ENCODE data around the gene RAB6C. TPM values are rescaled to one million over a fixed set of nuclear protein-coding genes. Genes with fewer than 3 reads are reported as not detected.
"Not testable (repeated sequence)": the region's sequence is repeated elsewhere in the genome, so short reads cannot be mapped to it uniquely, and the experiment has no call there.

The RAB6C gene
- total RNA-seq, 2 experiments from 2014 or later = 0.10 TPM; not detected in 1

DNA sequence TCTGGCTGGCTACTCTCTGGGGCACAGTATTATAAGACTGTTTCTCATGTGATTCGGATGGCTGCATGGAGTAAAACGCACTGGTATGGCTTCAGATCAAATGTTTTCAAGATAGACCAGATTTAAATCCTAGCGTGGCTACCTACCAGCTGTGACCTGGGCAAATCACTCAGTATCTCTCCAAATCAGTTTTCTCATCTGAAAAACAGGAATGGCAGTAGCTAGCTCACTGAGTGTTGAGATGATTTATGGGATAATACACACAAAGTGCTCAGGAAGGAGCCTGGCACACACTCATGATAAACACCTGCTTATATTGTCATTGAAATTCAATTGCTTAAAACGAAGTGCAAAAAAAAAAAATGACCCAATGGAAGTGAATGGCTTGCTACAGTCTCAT is 10.9 kb upstream of the RAB6C start:
- H3K27me3 Mint-ChIP-seq; H3K4me3 Mint-ChIP-seq; H3K4me1 Mint-ChIP-seq; H3K9me3 Mint-ChIP-seq; DNase-seq; H3K36me3 Mint-ChIP-seq (ENCODE audit: low read depth); H3K27ac Mint-ChIP-seq; CTCF ChIA-PET; POLR2A ChIA-PET: not testable (repeated sequence)

DNA sequence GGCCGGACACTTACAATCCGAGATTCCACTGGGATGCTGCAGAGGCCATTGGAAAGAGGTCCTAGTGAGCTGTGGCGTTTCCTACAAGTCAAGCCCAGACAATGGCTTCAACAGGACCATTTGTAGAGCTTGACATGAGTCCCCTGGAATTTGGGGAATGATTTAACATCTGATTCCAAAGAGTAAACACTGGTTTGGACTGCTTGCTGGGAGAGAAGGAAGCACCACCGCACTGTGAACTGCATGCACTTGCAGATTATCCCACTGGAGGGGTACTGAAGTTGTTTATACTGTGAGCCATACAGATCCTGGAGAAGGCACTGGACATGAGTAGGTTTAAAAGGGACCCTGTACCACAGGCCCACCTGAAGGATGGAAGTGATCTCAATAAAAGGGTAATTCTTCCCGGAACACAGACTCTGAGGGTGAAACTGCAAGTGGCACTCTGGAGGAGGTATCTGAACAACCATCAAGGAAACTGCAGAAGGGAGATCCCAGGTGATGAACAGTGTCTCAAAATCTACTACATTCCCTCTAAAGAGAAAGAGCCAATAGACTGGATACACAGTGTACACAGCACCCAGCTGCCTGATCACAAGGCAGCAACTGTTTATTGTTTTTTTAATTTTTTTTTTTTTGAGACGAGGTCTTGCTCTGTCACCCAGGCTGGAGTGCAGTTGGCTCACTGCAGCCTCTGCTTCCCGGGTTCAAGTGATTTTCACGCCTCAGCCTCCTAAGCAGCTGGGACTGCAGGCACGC is 4.3 kb upstream of the RAB6C start:
- ChIA-PET POLR2A (no interaction called here), CTCF (no interaction called here)
- H3K27ac Mint-ChIP-seq = no peak overlapping the region
- H3K4me3 Mint-ChIP-seq = no peak overlapping the region
- H3K9me3 Mint-ChIP-seq = peaks cover under 1% of the 10 kb centered on the region
- peaks cover 25% of the 10 kb centered on the region for H3K27me3 Mint-ChIP-seq
- peaks cover 4% of the 10 kb centered on the region for H3K4me1 Mint-ChIP-seq
- no peaks in the 10 kb centered on the region for H3K36me3 Mint-ChIP-seq (ENCODE audit: low read depth)
- DNase-seq = no peak

DNA sequence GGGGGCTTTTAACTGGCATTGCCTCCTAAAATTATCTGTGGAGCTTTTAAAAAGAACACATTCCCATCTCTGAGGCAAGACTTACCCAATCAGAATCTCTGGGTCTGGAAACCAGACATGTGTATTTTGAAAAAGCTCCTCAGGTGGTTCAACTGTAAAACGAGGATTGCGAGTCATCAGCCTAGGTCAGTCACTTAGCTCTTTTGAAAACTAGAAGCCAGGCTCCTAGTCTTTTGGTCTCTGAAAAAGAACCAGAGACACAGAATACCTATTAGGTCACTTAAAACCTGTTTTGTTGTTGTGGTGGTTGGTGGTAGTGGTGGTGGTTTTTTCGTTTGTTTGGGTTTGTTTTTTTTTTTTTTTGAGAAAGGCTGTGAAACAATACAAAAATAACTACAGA is 2.5 kb upstream of the RAB6C start:
- H3K36me3 Mint-ChIP-seq (ENCODE audit: low read depth); H3K9me3 Mint-ChIP-seq; H3K27ac Mint-ChIP-seq; POLR2A ChIA-PET; H3K4me1 Mint-ChIP-seq; CTCF ChIA-PET; DNase-seq; H3K4me3 Mint-ChIP-seq: not testable (repeated sequence)
- H3K27me3 Mint-ChIP-seq = peaks cover 32% of the 10 kb centered on the region

DNA sequence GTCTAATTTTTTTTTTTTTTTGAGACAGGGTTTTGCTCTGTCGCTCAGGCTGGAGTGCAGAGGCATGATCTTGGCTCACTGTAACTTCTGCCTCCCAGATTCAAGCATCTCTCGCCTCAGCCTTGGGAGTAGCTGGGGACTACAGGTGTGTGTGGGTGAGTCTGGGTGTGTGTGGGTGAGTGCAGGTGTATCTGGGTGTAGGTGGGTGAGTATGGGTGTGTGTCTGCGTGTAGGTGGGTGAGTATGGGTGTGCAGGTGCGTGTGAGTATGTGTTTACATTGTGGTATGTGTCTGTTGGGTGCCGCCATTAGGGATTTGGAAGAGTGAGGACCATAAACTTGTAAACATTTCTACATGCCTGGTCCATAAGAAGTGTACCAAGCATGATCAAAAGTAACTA is 1.5 kb upstream of the RAB6C start:
- H3K27me3 Mint-ChIP-seq = peaks cover 30% of the 10 kb centered on the region
- ChIA-PET CTCF (interaction anchor here (1.2 kb wide), 1 partner anchor 41 kb away, joined by 3 read pairs; no protein-coding TSS in a partner anchor), POLR2A (no interaction called here)
- H3K9me3 Mint-ChIP-seq = peaks cover 3% of the 10 kb centered on the region
- peaks cover 7% of the 10 kb centered on the region for H3K4me1 Mint-ChIP-seq
- H3K27ac Mint-ChIP-seq = no peak overlapping the region
- H3K4me3 Mint-ChIP-seq = no peak overlapping the region
- no peaks in the 10 kb centered on the region for H3K36me3 Mint-ChIP-seq (ENCODE audit: low read depth)
- no peak for DNase-seq

DNA sequence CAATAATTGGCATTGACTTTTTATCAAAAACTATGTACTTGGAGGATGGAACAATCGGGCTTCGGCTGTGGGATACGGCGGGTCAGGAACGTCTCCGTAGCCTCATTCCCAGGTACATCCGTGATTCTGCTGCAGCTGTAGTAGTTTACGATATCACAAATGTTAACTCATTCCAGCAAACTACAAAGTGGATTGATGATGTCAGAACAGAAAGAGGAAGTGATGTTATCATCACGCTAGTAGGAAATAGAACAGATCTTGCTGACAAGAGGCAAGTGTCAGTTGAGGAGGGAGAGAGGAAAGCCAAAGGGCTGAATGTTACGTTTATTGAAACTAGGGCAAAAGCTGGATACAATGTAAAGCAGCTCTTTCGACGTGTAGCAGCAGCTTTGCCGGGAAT is 780 bp downstream of the RAB6C start:
- not testable (repeated sequence) for H3K4me1 Mint-ChIP-seq
- peak overlapping the region; percentile 38 for H3K4me3 Mint-ChIP-seq

DNA sequence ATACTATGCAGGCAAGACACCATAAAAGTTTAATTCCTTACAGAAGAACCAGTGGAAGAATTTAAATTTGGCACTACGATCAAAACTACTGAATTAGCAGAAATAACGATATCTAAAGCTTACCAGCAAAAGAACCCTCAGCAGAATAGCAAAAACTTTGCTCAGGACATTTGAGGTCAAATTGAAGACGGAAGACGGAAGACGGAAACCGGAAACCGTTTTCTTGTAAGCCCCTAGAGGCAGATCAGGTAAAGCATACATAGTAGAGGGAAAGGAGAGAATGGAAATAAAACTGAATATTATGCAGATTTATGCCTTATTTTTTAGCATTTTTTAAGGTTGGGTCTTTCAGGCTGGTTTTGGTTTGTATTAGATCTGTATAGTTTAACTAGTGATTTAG is 2.2 kb downstream of the RAB6C start:
- CTCF ChIA-PET; DNase-seq; H3K4me3 Mint-ChIP-seq; H3K9me3 Mint-ChIP-seq; H3K4me1 Mint-ChIP-seq; POLR2A ChIA-PET; H3K36me3 Mint-ChIP-seq (ENCODE audit: low read depth); H3K27ac Mint-ChIP-seq: not testable (repeated sequence)
- H3K27me3 Mint-ChIP-seq = peaks cover 33% of the 10 kb centered on the region

More for the DNA sequence above, 780 bp downstream of the RAB6C start:
- DNase-seq; H3K36me3 Mint-ChIP-seq (ENCODE audit: low read depth); CTCF ChIA-PET; H3K9me3 Mint-ChIP-seq; POLR2A ChIA-PET; H3K27ac Mint-ChIP-seq: not testable (repeated sequence)
- peaks cover 28% of the 10 kb centered on the region for H3K27me3 Mint-ChIP-seq

DNA sequence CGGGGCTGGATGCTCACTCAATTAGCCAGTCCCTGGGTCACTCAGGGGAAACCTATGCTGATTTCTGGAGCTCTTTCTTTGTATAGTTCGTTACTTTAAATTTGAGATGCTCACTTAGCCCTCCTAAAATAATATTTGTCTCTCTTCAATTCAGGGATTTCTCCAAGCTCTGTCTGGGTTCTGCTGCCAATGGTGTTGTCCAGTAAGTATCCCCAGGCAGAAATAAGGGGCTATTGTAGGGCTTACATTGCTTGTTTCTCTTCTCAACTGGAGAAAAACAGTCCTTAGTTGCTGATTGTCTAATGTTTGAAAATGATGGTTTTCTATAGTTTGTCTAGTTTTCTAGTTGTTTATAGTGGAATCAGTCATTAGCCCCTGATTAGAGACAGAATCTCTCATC is 5.0 kb downstream of the RAB6C start:
- ChIA-PET CTCF (no interaction called here), POLR2A (no interaction called here)
- no peak for DNase-seq
- peaks cover 25% of the 10 kb centered on the region for H3K27me3 Mint-ChIP-seq
- H3K4me1 Mint-ChIP-seq = peaks cover 3% of the 10 kb centered on the region
- no peak overlapping the region for H3K27ac Mint-ChIP-seq
- H3K9me3 Mint-ChIP-seq = peaks cover 3% of the 10 kb centered on the region
- H3K4me3 Mint-ChIP-seq = no peak overlapping the region
- H3K36me3 Mint-ChIP-seq (ENCODE audit: low read depth) = no peaks in the 10 kb centered on the region

DNA sequence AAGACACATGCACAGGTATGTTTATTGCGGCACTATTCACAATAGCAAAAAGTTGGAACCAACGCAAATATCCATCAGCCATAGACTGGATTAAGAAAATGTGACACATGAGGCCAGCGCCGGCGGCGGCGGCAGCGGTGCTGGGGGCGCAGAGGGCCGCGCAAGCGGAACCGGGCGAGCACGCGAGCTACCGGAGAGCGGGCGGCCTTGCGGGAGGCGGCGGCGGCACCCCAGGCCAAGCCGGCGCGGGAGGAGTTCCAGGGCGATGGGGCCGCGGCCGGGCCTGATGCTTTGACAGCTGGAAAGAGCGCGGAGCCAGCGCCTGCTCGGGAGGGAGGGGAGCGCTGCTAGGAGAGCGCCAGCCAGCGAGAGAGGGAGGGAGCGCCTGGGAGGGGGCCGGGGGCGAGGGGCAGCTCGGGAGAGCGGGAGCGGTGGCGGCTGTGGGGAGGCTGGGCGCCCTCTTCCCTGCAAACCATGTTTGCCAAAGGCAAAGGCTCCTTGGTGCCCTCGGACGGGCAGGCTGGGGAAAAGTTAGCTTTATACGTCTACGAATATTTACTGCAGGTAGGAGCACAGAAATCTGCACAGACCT is 13.0 kb downstream of the RAB6C start:
- H3K9me3 Mint-ChIP-seq; H3K4me3 Mint-ChIP-seq; CTCF ChIA-PET; H3K27ac Mint-ChIP-seq; H3K4me1 Mint-ChIP-seq; DNase-seq; H3K36me3 Mint-ChIP-seq (ENCODE audit: low read depth); POLR2A ChIA-PET: not testable (repeated sequence)
- H3K27me3 Mint-ChIP-seq = peaks cover 32% of the 10 kb centered on the region

DNA sequence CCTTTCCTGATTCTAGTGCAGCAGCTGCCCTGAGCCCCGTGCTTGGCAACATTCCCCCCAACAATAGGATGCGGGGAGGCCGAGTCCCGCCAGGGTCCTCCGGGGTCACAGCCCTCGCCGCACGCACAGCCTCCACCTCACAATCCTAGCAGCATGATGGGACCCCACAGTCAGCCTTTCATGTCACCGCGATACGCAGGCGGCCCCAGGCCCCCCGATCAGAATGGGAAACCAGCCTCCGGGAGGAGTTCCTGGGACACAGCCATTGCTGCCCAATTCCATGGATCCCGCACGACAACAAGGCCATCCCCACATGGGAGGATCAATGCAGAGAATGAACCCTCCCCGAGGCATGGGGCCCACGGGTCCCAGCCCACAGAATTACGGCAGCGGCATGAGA is 13.7 kb downstream of the RAB6C start:
- H3K27ac Mint-ChIP-seq; H3K9me3 Mint-ChIP-seq; CTCF ChIA-PET; H3K36me3 Mint-ChIP-seq (ENCODE audit: low read depth); H3K4me3 Mint-ChIP-seq; DNase-seq; H3K4me1 Mint-ChIP-seq; POLR2A ChIA-PET: not testable (repeated sequence)
- peaks cover 30% of the 10 kb centered on the region for H3K27me3 Mint-ChIP-seq

DNA sequence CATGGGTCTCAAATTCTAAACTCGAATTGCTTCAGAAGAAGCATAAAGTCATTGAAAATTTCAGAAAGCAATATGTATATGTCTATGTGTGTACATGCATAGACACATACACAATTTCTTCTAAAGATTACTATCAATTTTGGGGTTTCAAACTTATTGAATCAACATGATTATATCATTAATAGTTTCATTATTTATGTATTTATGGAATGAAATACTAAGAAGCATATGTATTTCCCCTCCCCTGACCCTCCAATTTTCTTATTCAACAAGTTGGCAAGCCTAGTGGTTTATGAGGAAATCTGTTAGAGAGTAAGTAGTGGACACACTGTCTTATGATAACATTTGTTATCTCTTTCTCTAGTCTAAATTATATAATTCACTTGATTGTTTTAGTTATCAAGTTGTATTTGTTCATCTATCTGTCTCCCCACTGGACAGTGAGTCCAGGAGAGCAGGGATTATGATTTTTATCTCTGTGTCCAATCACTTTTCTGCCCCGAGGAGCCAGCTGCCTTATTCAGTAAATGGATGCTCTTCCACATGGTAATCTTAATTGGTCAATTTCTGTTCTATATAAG is 17.3 kb downstream of the RAB6C start:
- H3K9me3 Mint-ChIP-seq; H3K27ac Mint-ChIP-seq; H3K4me3 Mint-ChIP-seq; DNase-seq; CTCF ChIA-PET; H3K4me1 Mint-ChIP-seq; H3K36me3 Mint-ChIP-seq (ENCODE audit: low read depth); POLR2A ChIA-PET: not testable (repeated sequence)
- peaks cover 22% of the 10 kb centered on the region for H3K27me3 Mint-ChIP-seq

DNA sequence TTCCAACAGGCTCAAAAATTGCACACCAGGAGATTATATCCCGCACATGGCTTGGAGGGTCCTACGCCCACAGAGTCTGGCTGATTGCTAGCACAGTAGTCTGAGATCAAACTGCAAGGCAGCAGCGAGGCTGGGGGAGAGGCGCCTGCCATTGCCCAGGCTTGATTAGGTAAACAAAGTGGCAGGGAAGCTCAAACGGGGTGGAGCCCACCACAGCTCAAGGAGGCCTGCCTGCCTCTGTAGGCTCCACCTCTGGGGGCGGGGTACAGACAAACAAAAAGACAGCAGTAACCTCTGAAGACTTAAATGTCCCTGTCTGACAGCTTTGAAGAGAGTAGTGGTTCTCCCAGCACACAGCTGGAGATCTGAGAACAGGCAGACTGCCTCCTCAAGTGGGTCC is 19.3 kb downstream of the RAB6C start:
- H3K9me3 Mint-ChIP-seq; H3K4me1 Mint-ChIP-seq; DNase-seq; H3K4me3 Mint-ChIP-seq; POLR2A ChIA-PET; H3K36me3 Mint-ChIP-seq (ENCODE audit: low read depth); CTCF ChIA-PET; H3K27ac Mint-ChIP-seq: not testable (repeated sequence)
- H3K27me3 Mint-ChIP-seq = peaks cover 12% of the 10 kb centered on the region

DNA sequence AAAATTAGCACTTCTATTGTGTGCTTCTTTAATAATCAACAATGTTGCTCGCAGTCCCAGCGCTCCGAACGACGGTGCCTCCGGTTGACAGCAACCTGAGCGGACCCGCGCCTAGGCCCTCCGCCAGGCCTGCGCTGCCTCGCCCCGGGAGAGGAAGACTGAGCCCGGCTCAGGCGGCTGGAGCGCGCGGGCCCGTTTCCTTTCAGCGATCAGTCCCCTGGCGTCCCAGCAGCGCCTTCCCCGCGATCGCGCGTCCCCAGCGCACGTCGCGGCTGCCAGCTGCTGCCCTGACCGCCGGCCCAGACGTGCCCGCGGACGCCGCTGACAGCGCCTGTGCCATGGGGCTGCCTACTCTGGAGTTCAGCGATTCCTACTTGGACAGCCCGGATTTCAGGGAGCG is 26.4 kb downstream of the RAB6C start:
- H3K36me3 Mint-ChIP-seq (ENCODE audit: low read depth); H3K27ac Mint-ChIP-seq; H3K4me1 Mint-ChIP-seq; DNase-seq; H3K9me3 Mint-ChIP-seq; CTCF ChIA-PET; H3K4me3 Mint-ChIP-seq; POLR2A ChIA-PET: not testable (repeated sequence)
- peaks cover 32% of the 10 kb centered on the region for H3K27me3 Mint-ChIP-seq

DNA sequence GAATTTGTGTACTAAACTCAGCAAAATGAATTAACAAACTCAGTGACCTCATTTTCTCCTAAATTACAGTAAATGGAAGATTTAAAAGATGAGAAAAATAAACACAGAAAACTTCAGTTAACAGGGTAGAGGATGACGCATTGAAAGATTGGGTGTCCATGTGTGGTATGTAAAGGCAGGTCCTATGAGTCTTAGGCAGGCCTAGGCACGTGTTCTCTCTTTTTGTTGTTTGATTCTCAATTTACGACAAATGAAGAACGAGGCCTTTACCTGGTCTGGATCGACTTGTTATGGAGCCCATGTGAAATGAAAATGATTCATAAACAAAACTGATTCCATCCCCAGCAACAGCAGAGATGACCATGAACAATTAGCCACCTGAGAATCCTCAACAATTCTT is 37.2 kb downstream of the RAB6C start:
- H3K27ac Mint-ChIP-seq; H3K4me1 Mint-ChIP-seq; CTCF ChIA-PET; POLR2A ChIA-PET; H3K27me3 Mint-ChIP-seq; H3K4me3 Mint-ChIP-seq; DNase-seq; H3K36me3 Mint-ChIP-seq (ENCODE audit: low read depth): not testable (repeated sequence)
- peaks cover 14% of the 10 kb centered on the region for H3K9me3 Mint-ChIP-seq

DNA sequence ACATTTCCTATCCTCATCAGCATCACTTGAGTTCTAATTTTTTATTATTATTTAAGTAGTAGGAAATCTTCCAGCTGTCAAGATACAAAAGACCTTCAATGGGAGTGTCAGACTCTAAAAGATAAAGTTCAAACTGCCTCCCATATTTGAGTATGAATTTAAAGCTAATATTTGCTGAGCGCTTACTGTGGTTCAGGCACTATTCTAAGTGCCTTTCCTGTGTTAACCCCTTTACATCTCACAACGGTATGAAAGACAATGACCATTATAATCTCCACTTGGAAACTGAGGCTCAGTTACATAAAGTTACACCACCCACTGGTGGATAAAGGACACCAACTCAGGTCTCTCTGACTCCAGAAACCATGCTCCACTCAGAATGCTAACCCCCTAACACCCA is 39.9 kb downstream of the RAB6C start:
- H3K36me3 Mint-ChIP-seq (ENCODE audit: low read depth) = no peaks in the 10 kb centered on the region
- no peak for DNase-seq
- H3K27ac Mint-ChIP-seq = no peak overlapping the region
- H3K27me3 Mint-ChIP-seq = peaks cover 6% of the 10 kb centered on the region
- no peak overlapping the region for H3K4me3 Mint-ChIP-seq
- no peaks in the 10 kb centered on the region for H3K4me1 Mint-ChIP-seq
- ChIA-PET CTCF (no interaction called here), POLR2A (no interaction called here)
- peaks cover 9% of the 10 kb centered on the region for H3K9me3 Mint-ChIP-seq
